ENCODE data around the gene XRN1. TPM values are rescaled to one million over a fixed set of nuclear protein-coding genes. Genes with fewer than 3 reads are reported as not detected.

The XRN1 gene
- total RNA-seq, 6 experiments from 2014 or later: 26.1 to 36.1 (median 31.3) TPM

DNA sequence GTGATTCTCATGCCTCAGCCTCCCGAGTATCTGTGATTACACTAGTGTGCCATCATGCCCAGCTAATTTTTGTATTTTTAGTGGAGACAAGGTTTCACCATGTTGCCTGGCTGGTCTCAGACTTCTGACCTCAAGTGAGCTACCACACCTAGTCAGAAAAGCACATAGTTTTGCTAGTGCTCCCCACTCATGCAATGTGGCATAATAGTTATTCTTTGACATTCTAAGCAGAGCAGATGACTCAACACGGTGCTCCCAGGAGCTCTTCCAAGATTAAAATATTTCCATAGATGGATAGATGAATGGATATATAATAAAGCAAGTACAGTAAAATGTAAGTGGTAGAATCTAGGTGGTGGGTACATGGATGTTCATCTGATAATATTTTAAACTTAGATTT is 169.4 kb downstream of the XRN1 start:
- no peak overlapping the region for H3K27ac Mint-ChIP-seq
- TF ChIP-seq, protein P1, sequence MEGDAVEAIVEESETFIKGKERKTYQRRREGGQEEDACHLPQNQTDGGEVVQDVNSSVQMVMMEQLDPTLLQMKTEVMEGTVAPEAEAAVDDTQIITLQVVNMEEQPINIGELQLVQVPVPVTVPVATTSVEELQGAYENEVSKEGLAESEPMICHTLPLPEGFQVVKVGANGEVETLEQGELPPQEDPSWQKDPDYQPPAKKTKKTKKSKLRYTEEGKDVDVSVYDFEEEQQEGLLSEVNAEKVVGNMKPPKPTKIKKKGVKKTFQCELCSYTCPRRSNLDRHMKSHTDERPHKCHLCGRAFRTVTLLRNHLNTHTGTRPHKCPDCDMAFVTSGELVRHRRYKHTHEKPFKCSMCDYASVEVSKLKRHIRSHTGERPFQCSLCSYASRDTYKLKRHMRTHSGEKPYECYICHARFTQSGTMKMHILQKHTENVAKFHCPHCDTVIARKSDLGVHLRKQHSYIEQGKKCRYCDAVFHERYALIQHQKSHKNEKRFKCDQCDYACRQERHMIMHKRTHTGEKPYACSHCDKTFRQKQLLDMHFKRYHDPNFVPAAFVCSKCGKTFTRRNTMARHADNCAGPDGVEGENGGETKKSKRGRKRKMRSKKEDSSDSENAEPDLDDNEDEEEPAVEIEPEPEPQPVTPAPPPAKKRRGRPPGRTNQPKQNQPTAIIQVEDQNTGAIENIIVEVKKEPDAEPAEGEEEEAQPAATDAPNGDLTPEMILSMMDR (IDR thresholded peaks at IDR 0.05): no peak

DNA sequence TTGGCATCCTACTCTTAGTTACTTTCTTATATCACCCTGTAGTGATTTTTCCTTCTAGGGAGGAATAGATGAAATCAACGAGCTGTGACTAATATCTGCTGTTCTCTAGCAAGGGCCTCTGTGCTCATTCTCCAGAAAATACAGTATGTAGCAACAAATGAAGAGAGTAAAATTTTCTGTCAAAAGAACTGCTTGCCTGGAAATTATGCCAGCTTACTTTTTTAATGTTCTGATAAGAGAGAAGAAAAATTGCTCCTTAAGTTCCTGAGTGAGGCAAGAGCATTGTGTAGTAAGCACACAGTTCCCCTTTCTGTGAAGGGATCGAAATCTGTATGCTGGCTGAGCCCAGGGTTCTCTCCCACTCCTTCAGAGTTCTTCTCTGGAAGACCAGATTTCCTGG is 171.1 kb downstream of the XRN1 start:
- no peaks in the 10 kb centered on the region for H3K36me3 Mint-ChIP-seq (ENCODE audit: low read depth)
- peaks cover 4% of the 10 kb centered on the region; the same call in 1 of the 2 replicates for H3K27me3 Mint-ChIP-seq (ENCODE audit: insufficient read depth)
- no peak overlapping the region for H3K4me3 Mint-ChIP-seq
- DNase-seq: peak; percentile 37
- H3K4me1 Mint-ChIP-seq (ENCODE audit: low read depth): peaks cover 74% of the 10 kb centered on the region
- H3K27ac Mint-ChIP-seq: no peak overlapping the region
- no peaks in the 10 kb centered on the region for H3K9me3 Mint-ChIP-seq
- TF ChIP-seq, protein P1 (IDR thresholded peaks at IDR 0.05): no peak

More for the DNA sequence above, 169.4 kb downstream of the XRN1 start:
- H3K27me3 Mint-ChIP-seq (ENCODE audit: insufficient read depth): peaks cover 2% of the 10 kb centered on the region; the same call in 1 of the 2 replicates
- H3K9me3 Mint-ChIP-seq: no peaks in the 10 kb centered on the region
- H3K4me1 Mint-ChIP-seq (ENCODE audit: low read depth): peaks cover 60% of the 10 kb centered on the region
- H3K36me3 Mint-ChIP-seq (ENCODE audit: low read depth): no peaks in the 10 kb centered on the region
- DNase-seq: peak; percentile 12
- H3K4me3 Mint-ChIP-seq: no peak overlapping the region

DNA sequence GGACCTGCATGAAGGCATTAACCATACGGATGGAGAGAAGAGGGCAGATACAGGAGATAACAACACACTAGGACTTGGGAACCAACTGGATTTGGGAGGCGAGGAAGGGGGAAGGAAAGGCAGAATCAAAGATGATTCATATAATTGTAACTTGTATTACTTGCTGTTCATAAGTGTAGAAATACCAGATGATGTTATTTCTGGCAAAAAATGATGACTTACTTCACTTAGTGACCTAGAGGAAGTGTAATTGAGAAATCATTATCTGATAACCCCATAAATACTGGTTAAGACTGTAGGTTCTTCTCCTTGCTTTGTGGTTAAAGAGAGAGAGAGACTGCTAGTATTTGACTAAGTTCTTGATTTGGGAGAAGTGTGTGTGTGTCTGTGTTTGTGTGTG is 172.0 kb downstream of the XRN1 start:
- Mint-ChIP-seq H3K4me1 (ENCODE audit: low read depth) (peaks cover 74% of the 10 kb centered on the region), H3K36me3 (ENCODE audit: low read depth) (no peaks in the 10 kb centered on the region), H3K27ac (peak overlapping the region; percentile 74), H3K4me3 (peak overlapping the region; percentile 68), H3K9me3 (no peaks in the 10 kb centered on the region), H3K27me3 (ENCODE audit: insufficient read depth) (peaks cover 4% of the 10 kb centered on the region; the same call in 1 of the 2 replicates)
- peak; percentile 82 for DNase-seq
- TF ChIP-seq, protein P1 (IDR thresholded peaks at IDR 0.05): no peak

DNA sequence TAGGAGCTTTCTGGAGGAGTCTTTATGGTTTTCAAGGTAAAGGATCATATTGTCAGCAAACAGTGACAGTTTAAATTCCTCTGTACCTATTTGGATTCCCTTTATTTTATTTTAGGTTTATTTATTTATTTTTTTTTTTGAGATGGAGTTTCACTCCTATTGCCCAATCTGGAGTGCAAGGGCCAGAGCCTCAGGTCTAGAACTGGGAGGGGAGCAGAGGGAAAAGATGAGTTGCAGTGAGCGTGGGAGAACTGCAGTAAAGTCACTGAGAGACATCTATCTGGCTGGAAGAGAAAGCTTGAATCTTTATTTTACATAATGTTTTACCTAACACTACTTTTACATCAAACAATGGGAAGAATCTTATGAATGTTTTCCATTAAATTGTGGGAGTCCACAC is 172.9 kb downstream of the XRN1 start:
- no peaks in the 10 kb centered on the region for H3K9me3 Mint-ChIP-seq
- H3K27ac Mint-ChIP-seq: no peak overlapping the region
- H3K27me3 Mint-ChIP-seq (ENCODE audit: insufficient read depth): peaks cover 4% of the 10 kb centered on the region; the same call in 1 of the 2 replicates
- no peak overlapping the region for H3K4me3 Mint-ChIP-seq
- no peak for DNase-seq
- peaks cover 70% of the 10 kb centered on the region for H3K4me1 Mint-ChIP-seq (ENCODE audit: low read depth)
- H3K36me3 Mint-ChIP-seq (ENCODE audit: low read depth): no peaks in the 10 kb centered on the region
- TF ChIP-seq, protein P1 (IDR thresholded peaks at IDR 0.05): no peak

DNA sequence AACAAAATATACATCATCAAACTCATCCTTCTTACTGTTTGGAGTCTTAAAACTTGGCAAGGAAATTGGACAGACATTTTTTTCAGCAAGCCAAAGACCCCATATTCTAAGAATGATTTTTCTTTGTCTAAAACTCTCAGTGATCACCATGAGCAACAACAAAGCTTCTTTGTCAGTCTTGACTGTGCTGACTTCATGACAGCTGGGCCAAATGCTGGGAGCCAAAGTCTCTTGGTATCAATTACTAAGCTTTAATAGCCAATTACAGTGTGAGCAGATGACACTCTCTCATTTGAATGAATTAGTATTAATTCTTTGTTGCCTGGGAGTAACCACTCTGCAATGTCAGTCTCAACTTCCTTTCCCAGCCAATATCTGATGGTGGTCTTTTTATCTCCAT is 174.3 kb downstream of the XRN1 start:
- DNase-seq: no peak

More for the DNA sequence above, 174.3 kb downstream of the XRN1 start:
- TF ChIP-seq, protein P1 (IDR thresholded peaks at IDR 0.05): no peak
- Mint-ChIP-seq H3K9me3 (no peaks in the 10 kb centered on the region), H3K4me3 (no peak overlapping the region), H3K27me3 (ENCODE audit: insufficient read depth) (peaks cover 4% of the 10 kb centered on the region; the same call in 1 of the 2 replicates), H3K4me1 (ENCODE audit: low read depth) (peaks cover 59% of the 10 kb centered on the region), H3K27ac (no peak overlapping the region), H3K36me3 (ENCODE audit: low read depth) (no peaks in the 10 kb centered on the region)
